DOHH2 (cell line): ENCODE results near the gene ADAMTSL1.

Source experiments
- EZH2phosphoT487 ChIP-seq: fragments of 200-600 bp; sonication (generic); IDR thresholded peaks from 2 replicates; pipeline ENCODE4 v1.6.1; 2017; ENCODE audit warnings: borderline replicate concordance, mild to moderate bottlenecking, antibody characterized with exemption, low read length, moderate library complexity, mixed read lengths
- TF ChIP-seq, protein P1 (sequence below): fragments of 200-600 bp; sonication (generic); IDR thresholded peaks from one replicate; pipeline ENCODE4 v1.5.1; 2014; ENCODE audit warnings: antibody characterized with exemption, mild to moderate bottlenecking, low read depth, low read length; ENCODE audit not compliant: poor library complexity, severe bottlenecking

DNA sequence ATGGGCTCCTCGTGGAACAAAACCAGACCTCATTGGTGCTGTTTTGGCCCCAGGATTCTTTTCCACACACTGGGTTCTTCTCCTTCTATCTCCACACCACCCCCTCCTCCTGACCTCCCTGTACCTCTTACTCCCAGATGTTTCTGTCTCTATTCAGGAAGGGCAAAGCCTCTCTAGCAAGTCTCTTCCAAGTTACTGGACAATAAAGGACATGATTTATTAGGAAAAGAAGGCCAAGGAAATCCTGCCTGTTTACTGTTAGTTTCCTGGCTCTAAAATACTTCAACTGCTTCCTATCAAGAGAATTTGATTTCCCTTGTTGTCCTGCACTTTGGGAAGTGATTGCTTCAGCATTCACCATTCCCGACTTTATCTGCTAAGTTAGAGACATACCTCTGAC lies 297.1 kb downstream of the ADAMTSL1 start:
- TF ChIP-seq, protein P1, sequence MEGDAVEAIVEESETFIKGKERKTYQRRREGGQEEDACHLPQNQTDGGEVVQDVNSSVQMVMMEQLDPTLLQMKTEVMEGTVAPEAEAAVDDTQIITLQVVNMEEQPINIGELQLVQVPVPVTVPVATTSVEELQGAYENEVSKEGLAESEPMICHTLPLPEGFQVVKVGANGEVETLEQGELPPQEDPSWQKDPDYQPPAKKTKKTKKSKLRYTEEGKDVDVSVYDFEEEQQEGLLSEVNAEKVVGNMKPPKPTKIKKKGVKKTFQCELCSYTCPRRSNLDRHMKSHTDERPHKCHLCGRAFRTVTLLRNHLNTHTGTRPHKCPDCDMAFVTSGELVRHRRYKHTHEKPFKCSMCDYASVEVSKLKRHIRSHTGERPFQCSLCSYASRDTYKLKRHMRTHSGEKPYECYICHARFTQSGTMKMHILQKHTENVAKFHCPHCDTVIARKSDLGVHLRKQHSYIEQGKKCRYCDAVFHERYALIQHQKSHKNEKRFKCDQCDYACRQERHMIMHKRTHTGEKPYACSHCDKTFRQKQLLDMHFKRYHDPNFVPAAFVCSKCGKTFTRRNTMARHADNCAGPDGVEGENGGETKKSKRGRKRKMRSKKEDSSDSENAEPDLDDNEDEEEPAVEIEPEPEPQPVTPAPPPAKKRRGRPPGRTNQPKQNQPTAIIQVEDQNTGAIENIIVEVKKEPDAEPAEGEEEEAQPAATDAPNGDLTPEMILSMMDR, result no peak
- TF ChIP-seq EZH2phosphoT487, result no peak
